ENCODE measurements around the gene HOXC9. TPM values are rescaled to one million over a fixed set of nuclear protein-coding genes. Genes with fewer than 3 reads are reported as not detected.

HOXC9 gene
- total and polyA plus RNA-seq, 9 of the 15 experiments (the other 6 are each of a cell fraction or from before 2014, with no cell fraction given): 1.1 to 10.5 (median 9.3) TPM

DNA sequence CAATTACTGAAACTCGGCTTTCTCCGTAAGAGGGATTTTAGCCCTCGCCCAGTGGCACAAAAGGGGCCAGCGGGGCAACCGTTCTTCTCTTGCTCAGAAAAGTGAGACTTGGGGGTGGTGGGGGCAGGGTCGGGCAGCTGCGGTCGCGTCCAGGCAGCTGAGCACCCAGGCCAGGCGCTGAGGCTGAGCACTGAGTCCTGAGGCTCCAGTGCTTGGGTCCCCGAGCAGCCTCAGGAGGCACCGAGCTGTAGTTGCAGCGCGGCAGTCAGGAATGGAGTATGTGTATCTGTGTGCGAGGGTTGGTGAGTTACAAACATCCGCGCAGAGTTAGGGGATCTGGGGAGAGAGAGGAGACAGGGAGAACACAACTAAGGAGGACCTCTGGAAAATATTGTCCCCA lies 24.2 kb downstream of the HOXC9 start (continued):
- TF ChIP-seq, protein P1, sequence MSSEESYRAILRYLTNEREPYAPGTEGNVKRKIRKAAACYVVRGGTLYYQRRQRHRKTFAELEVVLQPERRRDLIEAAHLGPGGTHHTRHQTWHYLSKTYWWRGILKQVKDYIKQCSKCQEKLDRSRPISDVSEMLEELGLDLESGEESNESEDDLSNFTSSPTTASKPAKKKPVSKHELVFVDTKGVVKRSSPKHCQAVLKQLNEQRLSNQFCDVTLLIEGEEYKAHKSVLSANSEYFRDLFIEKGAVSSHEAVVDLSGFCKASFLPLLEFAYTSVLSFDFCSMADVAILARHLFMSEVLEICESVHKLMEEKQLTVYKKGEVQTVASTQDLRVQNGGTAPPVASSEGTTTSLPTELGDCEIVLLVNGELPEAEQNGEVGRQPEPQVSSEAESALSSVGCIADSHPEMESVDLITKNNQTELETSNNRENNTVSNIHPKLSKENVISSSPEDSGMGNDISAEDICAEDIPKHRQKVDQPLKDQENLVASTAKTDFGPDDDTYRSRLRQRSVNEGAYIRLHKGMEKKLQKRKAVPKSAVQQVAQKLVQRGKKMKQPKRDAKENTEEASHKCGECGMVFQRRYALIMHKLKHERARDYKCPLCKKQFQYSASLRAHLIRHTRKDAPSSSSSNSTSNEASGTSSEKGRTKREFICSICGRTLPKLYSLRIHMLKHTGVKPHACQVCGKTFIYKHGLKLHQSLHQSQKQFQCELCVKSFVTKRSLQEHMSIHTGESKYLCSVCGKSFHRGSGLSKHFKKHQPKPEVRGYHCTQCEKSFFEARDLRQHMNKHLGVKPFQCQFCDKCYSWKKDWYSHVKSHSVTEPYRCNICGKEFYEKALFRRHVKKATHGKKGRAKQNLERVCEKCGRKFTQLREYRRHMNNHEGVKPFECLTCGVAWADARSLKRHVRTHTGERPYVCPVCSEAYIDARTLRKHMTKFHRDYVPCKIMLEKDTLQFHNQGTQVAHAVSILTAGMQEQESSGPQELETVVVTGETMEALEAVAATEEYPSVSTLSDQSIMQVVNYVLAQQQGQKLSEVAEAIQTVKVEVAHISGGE (CRISPR knock-in tag; IDR thresholded peaks at IDR 0.05): no peak
- TF ChIP-seq RFX5 (IDR thresholded peaks at IDR 0.05; ENCODE audit: low read depth, low read length) (no peak), ZNF431 (CRISPR knock-in tag; IDR thresholded peaks at IDR 0.05) (no peak), ZNF77 (CRISPR knock-in tag; IDR thresholded peaks at IDR 0.05) (no peak), CBX1 (IDR thresholded peaks at IDR 0.05; ENCODE audit: low read depth) (no peak)
- TF ChIP-seq, protein P2, sequence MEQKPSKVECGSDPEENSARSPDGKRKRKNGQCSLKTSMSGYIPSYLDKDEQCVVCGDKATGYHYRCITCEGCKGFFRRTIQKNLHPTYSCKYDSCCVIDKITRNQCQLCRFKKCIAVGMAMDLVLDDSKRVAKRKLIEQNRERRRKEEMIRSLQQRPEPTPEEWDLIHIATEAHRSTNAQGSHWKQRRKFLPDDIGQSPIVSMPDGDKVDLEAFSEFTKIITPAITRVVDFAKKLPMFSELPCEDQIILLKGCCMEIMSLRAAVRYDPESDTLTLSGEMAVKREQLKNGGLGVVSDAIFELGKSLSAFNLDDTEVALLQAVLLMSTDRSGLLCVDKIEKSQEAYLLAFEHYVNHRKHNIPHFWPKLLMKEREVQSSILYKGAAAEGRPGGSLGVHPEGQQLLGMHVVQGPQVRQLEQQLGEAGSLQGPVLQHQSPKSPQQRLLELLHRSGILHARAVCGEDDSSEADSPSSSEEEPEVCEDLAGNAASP (IDR thresholded peaks at IDR 0.05): no peak
- TF ChIP-seq, protein P3, sequence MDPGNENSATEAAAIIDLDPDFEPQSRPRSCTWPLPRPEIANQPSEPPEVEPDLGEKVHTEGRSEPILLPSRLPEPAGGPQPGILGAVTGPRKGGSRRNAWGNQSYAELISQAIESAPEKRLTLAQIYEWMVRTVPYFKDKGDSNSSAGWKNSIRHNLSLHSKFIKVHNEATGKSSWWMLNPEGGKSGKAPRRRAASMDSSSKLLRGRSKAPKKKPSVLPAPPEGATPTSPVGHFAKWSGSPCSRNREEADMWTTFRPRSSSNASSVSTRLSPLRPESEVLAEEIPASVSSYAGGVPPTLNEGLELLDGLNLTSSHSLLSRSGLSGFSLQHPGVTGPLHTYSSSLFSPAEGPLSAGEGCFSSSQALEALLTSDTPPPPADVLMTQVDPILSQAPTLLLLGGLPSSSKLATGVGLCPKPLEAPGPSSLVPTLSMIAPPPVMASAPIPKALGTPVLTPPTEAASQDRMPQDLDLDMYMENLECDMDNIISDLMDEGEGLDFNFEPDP (CRISPR knock-in tag; IDR thresholded peaks at IDR 0.05): no peak
